MM.1S (cell line): ENCODE measurements around the gene DHPS.

Experiments used
- DNase-seq: peaks from one replicate; pipeline ENCODE4 v3.0.0-alpha.2; 2015
- H2AFZ ChIP-seq: fragments of 300-600 bp; sonication (generic); 2 replicates; pipeline ENCODE4 v1.6.0; 2016; ENCODE audit warnings: antibody characterized with exemption, low read length
- H3F3A ChIP-seq: fragments of 300-600 bp; sonication (generic); 2 replicates; pipeline ENCODE4 v1.6.1; 2016; ENCODE audit warnings: mild to moderate bottlenecking, antibody characterized with exemption, low read length, moderate library complexity, mixed read lengths; ENCODE audit not compliant: insufficient read depth
- H3K27ac ChIP-seq: fragments of 300-600 bp; sonication (generic); 2 replicates; pipeline ENCODE4 v1.5.1; 2016; ENCODE audit warnings: mild to moderate bottlenecking, low read length
- H3K27me3 ChIP-seq: fragments of 300-600 bp; sonication (generic); replicated peaks from 2 replicates; pipeline ENCODE4 v1.6.0; 2016; ENCODE audit warnings: low read length; ENCODE audit not compliant: insufficient read depth
- H3K36me3 ChIP-seq: fragments of 300-600 bp; sonication (generic); replicated peaks from 2 replicates; pipeline ENCODE4 v1.6.1; 2016; ENCODE audit warnings: mild to moderate bottlenecking, low read length, mixed read lengths; ENCODE audit not compliant: insufficient read depth
- H3K4me1 ChIP-seq: fragments of 300-600 bp; sonication (generic); 2 replicates; pipeline ENCODE4 v1.6.1; 2016; ENCODE audit warnings: low read length, mixed read lengths
- H3K4me2 ChIP-seq: fragments of 300-600 bp; sonication (generic); 2 replicates; pipeline ENCODE4 v1.6.0; 2016; ENCODE audit warnings: low read depth, low read length
- H3K4me3 ChIP-seq: fragments of 300-600 bp; sonication (generic); 2 replicates; pipeline ENCODE4 v1.5.1; 2016; ENCODE audit warnings: low read length, mixed read lengths
- H3K79me2 ChIP-seq: fragments of 300-600 bp; sonication (generic); 2 replicates; pipeline ENCODE4 v1.6.1; 2016; ENCODE audit warnings: mixed run types, low read length, mixed read lengths
- H3K9ac ChIP-seq: fragments of 300-600 bp; sonication (generic); 2 replicates; pipeline ENCODE4 v1.6.1; 2016; ENCODE audit warnings: low read length, mixed read lengths
- H3K9me2 ChIP-seq: fragments of 300-600 bp; sonication (generic); replicated peaks from 2 replicates; pipeline ENCODE4 v1.6.1; 2016; ENCODE audit warnings: mild to moderate bottlenecking, low read length, mixed read lengths; ENCODE audit not compliant: insufficient read depth
- H3K9me3 ChIP-seq: fragments of 300-600 bp; sonication (generic); replicated peaks from 2 replicates; pipeline ENCODE4 v1.6.1; 2016; ENCODE audit warnings: mild to moderate bottlenecking, low read length, mixed read lengths; ENCODE audit not compliant: insufficient read depth
- H4K20me1 ChIP-seq: fragments of 300-600 bp; sonication (generic); 2 replicates; pipeline ENCODE4 v1.6.1; 2016; ENCODE audit warnings: mild to moderate bottlenecking, low read length, moderate library complexity, mixed read lengths; ENCODE audit not compliant: insufficient read depth
- EZH2 ChIP-seq: fragments of 300-600 bp; sonication (generic); optimal IDR thresholded peaks from 2 replicates; pipeline ENCODE3; 2017; ENCODE audit warnings: low read depth, mild to moderate bottlenecking, antibody characterized with exemption, low read length, mixed read lengths
- EZH2phosphoT487 ChIP-seq: fragments of 300-600 bp; sonication (generic); IDR thresholded peaks from 2 replicates; pipeline ENCODE4 v1.6.1; 2018; ENCODE audit warnings: antibody characterized with exemption, low read length
- TF ChIP-seq, protein P1 (sequence below): fragments of 300-600 bp; sonication (generic); IDR thresholded peaks from 2 replicates; pipeline ENCODE4 v1.5.1; 2016; ENCODE audit warnings: antibody characterized with exemption, low read length, mixed read lengths

DHPS gene

DNA sequence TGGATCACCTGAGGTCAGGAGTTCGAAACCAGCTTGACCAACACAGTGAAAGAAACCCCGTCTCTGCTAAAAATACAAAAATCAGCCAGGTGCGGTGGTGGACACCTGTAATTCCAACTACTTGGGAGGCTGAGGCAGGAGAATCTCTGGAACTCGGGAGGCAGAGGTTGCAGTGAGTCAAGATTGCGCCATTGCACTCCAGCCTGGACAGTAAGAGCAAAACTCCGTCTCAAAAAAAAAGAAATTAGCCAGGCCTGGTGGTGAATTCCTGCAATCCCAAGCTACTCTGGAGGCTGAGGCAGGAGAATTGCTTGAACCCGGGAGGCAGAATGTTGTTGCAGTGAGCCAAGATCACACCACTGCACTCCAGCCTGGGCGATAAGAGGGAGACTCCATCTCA, 27.0 kb upstream of the DHPS start:
- H3K9me3 ChIP-seq, result no peaks in the 10 kb centered on the region
- H3K9ac ChIP-seq, result no peak overlapping the region
- H3K4me3 ChIP-seq, result no peak overlapping the region
- H3K27me3 ChIP-seq, result no peaks in the 10 kb centered on the region
- no peaks in the 10 kb centered on the region for H3K9me2 ChIP-seq
- peaks cover 14% of the 10 kb centered on the region for H3K36me3 ChIP-seq
- TF ChIP-seq, protein P1, sequence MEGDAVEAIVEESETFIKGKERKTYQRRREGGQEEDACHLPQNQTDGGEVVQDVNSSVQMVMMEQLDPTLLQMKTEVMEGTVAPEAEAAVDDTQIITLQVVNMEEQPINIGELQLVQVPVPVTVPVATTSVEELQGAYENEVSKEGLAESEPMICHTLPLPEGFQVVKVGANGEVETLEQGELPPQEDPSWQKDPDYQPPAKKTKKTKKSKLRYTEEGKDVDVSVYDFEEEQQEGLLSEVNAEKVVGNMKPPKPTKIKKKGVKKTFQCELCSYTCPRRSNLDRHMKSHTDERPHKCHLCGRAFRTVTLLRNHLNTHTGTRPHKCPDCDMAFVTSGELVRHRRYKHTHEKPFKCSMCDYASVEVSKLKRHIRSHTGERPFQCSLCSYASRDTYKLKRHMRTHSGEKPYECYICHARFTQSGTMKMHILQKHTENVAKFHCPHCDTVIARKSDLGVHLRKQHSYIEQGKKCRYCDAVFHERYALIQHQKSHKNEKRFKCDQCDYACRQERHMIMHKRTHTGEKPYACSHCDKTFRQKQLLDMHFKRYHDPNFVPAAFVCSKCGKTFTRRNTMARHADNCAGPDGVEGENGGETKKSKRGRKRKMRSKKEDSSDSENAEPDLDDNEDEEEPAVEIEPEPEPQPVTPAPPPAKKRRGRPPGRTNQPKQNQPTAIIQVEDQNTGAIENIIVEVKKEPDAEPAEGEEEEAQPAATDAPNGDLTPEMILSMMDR, result no peak
- no peak for TF ChIP-seq EZH2phosphoT487
- no peak for TF ChIP-seq EZH2
- no peaks in the 10 kb centered on the region; the same call in 1 of the 2 replicates for H3F3A ChIP-seq
- DNase-seq, result no peak
- H3K27ac ChIP-seq, result no peak overlapping the region
- no peak overlapping the region for H2AFZ ChIP-seq
- H3K4me1 ChIP-seq, result no peaks in the 10 kb centered on the region
- H3K4me2 ChIP-seq, result no peak overlapping the region
- no peaks in the 10 kb centered on the region for H4K20me1 ChIP-seq
- peaks cover 6% of the 10 kb centered on the region for H3K79me2 ChIP-seq

DNA sequence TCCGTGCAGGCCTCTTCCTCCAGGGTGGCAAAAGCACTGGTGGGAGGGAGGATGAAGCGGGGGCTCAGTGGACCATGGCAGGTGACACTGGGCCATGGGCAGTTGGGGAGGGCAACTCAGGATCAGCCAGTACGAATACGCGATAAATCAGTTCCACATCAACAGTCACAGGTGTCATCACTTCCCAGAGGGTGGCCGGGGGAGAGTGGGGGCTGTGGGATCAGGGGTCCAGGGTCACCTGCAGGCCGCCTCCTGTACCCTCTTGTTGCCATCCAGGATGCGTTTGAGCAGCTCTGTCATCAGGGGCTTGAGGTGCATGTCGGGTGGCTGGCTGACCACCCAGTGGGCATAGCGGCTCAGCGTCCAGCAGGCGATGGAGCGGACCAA, 24.6 kb upstream of the DHPS start:
- H3K79me2 ChIP-seq, result peaks cover 3% of the 10 kb centered on the region
- no peak overlapping the region for H3K4me2 ChIP-seq
- H4K20me1 ChIP-seq, result no peaks in the 10 kb centered on the region
- H3K9me3 ChIP-seq, result no peaks in the 10 kb centered on the region
- H3K36me3 ChIP-seq, result peaks cover 20% of the 10 kb centered on the region
- no peak overlapping the region for H2AFZ ChIP-seq
- DNase-seq, result no peak
- H3K9ac ChIP-seq, result no peak overlapping the region
- no peaks in the 10 kb centered on the region for H3K4me1 ChIP-seq
- no peaks in the 10 kb centered on the region for H3K9me2 ChIP-seq
- H3K27me3 ChIP-seq, result no peaks in the 10 kb centered on the region
- no peaks in the 10 kb centered on the region; the same call in 1 of the 2 replicates for H3F3A ChIP-seq
- no peak overlapping the region for H3K27ac ChIP-seq
- no peak overlapping the region for H3K4me3 ChIP-seq
- TF ChIP-seq EZH2, result no peak
- TF ChIP-seq EZH2phosphoT487, result no peak
- TF ChIP-seq, protein P1, result no peak

DNA sequence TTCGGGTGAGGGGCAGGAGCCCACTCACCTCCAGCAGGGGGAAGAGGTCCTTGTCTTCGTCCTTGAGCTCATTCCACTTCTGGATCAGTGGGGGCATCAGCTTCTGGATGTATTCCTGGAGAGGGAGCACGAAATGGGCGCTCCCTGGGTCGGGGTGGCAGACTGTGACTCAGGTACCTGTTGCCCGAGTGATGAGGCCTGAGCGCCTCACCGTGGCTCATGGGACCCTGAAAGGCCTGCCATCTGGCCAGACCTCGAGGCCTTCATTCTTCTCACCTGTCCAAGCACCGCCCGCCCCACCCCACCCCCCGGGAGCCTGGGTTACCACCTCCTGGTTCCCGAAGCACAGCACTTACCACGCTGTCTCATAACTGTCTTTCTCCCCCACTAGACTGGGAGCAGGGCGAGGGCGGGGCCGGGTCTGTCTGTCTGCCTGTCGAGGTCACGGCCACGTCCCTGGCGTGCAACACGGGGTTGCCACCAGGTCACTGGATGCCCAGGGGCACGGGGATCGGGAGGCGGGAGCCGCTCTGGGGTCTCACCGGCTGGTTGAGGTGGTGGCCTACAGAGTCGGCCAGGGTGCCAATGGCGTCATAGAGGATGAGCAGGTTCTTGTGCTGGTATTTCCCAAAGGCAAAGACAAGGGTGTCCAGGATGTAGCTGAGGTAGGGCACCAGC, 24.1 kb upstream of the DHPS start:
- no peaks in the 10 kb centered on the region for H3K79me2 ChIP-seq
- H2AFZ ChIP-seq, result no peak overlapping the region
- H3K9ac ChIP-seq, result no peak overlapping the region
- no peaks in the 10 kb centered on the region for H3K27me3 ChIP-seq
- no peaks in the 10 kb centered on the region for H3K4me1 ChIP-seq
- no peaks in the 10 kb centered on the region for H3K9me3 ChIP-seq
- H3K4me2 ChIP-seq, result no peak overlapping the region
- TF ChIP-seq, protein P1, result no peak
- TF ChIP-seq EZH2phosphoT487, result no peak
- TF ChIP-seq EZH2, result no peak
- no peaks in the 10 kb centered on the region for H3K9me2 ChIP-seq
- H4K20me1 ChIP-seq, result no peaks in the 10 kb centered on the region
- no peak overlapping the region for H3K27ac ChIP-seq
- H3K36me3 ChIP-seq, result peaks cover 20% of the 10 kb centered on the region
- no peak for DNase-seq
- no peak overlapping the region for H3K4me3 ChIP-seq
- H3F3A ChIP-seq, result no peaks in the 10 kb centered on the region; the same call in 1 of the 2 replicates
